Measurements from ENCODE around the gene UBE2I.

DNA sequence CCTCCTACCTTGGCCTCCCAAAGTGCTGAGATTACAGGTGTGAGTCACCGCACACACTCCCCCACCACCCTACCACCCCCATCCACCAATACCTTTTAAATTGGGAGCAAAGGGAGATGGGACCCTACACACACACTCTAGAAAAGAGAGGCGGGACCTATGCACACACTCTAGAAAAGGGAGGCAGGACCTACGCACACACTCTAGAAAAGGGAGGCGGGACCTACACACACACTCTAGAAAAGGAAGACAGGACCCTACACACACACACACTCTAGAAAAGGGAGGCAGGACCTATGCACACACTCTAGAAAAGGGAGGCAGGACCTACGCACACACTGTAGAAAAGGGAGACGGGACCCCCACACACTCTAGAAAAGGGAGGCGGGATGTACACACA, 34.7 kb upstream of the UBE2I start:
- TF ChIP-seq, protein P1, sequence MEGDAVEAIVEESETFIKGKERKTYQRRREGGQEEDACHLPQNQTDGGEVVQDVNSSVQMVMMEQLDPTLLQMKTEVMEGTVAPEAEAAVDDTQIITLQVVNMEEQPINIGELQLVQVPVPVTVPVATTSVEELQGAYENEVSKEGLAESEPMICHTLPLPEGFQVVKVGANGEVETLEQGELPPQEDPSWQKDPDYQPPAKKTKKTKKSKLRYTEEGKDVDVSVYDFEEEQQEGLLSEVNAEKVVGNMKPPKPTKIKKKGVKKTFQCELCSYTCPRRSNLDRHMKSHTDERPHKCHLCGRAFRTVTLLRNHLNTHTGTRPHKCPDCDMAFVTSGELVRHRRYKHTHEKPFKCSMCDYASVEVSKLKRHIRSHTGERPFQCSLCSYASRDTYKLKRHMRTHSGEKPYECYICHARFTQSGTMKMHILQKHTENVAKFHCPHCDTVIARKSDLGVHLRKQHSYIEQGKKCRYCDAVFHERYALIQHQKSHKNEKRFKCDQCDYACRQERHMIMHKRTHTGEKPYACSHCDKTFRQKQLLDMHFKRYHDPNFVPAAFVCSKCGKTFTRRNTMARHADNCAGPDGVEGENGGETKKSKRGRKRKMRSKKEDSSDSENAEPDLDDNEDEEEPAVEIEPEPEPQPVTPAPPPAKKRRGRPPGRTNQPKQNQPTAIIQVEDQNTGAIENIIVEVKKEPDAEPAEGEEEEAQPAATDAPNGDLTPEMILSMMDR (IDR thresholded peaks at IDR 0.05) = no peak
- no peak for TF ChIP-seq POLR2A (IDR thresholded peaks at IDR 0.05)
